HG02678 (cell line): ENCODE results near the gene MIA.
"Not testable (repeated sequence)": the region's sequence is repeated elsewhere in the genome, so short reads cannot be mapped to it uniquely, and the experiment has no call there.

ENCODE experiments used
- ATAC-seq: cut with Tn5 transposase; IDR thresholded peaks from one replicate; pipeline ENCODE4 v1.9.1; 2021; ENCODE audit warnings: mild to moderate bottlenecking, moderate library complexity; ENCODE audit not compliant: unreplicated experiment

The MIA gene

GRCh38 chr19:40774916-40775631 is at the start of gene MIA:
Gene MIA (plus strand): TSS chr19:40775521. CDS start chr19:40775543, 22 bp downstream.
- no peak for ATAC-seq

DNA sequence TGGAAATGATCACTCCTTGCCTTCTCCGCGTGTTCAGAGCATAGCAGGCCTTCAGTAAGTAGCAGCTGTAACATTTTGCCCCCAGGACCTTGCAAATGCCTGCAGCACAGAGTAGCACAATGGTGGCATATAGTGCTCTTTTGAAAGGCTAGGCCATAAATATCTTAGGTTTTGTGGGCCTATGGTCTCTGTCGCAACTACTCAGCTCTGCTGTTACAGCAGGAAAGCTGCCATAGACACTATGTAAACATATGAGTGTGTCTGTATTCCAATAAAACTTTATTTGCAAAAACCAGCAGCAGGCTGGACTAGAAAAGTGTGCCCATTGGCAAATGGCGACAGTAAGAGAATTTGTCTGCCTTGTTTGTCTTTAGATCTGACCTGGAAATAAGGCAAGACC is 49.0 kb upstream of the MIA start:
- no peak for ATAC-seq

GRCh38 chr19:40730065-40730464 is 45.3 kb upstream of the MIA start:
- ATAC-seq: not testable (repeated sequence)

GRCh38 chr19:40732304-40732703 is 43.0 kb upstream of the MIA start:
- not testable (repeated sequence) for ATAC-seq

DNA sequence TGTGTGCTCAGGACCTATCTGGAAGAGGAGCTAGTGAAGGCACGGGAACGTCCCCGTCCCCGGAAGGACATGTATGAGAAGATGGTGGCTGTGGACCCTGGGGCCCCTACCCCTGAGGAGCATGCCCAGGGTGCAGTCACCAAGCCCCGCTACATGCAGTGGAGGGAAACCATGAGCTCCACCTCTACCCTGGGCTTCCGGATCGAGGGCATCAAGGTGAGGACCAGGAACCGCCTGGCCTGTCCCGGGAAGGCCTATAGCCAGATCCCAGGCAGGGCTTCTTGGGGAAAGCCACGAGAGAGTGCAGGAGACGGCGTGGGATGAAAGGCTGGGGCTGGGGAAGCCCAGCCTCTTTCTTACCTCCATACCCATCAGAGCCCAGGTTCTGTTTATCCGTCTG is 42.2 kb upstream of the MIA start:
- no peak for ATAC-seq

DNA sequence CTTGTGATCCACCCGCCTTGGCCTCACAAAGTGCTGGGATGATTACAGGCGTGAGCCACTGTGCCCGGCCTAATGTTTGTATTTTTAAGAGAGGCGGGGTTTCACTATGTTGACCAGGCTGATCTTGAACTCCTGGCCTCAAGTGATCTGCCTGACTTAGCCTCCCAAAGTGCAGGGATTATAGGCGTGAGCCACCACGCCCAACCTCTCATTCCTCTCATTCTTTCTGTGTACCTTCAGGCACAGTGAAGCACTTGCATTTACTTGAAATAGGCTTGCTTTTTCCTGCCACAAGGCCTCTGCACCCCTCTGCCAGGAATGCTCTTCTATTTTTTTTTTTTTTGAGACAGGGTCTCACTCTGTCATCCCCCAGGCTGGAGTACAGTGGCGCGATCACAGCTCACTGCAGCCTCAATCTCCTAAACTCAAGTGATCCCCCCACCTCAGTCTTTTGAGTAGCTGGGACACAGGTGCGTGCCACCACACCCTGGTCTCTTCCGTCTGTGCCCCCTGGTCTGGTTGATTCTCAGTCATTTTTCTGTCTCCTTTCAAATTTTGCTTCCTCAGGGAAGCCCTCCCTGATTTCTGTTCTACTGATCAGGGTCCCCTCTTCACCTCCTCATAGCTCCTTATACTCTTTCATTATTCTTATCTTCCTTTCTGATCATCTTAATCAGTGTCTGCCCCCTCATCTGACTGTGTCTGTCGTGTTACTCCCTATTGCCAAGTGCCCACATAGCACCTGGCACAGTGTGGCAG is 40.1 kb upstream of the MIA start:
- no peak for ATAC-seq

GRCh38 chr19:40736661-40737060 is 38.7 kb upstream of the MIA start:
- no peak for ATAC-seq

DNA sequence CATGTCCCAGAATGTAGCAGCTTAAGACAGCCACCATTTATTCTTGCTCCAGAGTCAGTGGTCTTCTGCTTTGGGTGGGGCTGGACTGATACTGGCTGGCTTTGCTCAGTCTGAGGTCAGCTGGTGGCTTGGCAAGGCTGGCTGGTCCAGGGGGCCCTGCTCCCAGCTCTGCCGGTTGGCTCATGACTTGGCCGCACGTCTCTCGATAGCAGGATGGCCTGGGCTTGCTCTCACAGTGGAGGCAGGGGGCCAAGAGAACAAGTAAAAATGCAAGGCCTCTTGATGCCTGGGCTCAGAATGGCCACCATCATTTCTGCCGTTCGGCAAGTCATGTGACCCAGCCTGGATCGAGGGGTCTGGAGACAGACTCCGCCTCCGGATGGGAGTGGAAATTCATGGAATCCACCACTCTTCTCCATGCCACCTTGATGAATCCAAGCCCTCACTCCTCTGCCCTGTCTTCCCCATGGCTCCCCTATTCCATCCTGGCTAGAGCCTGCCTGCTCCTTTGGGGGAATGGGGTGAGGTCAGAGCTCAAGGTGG is 38.1 kb upstream of the MIA start:
- ATAC-seq: no peak

- no peak for ATAC-seq
Observed at GRCh38 chr19:40739030-40739839, 36.1 kb upstream of the MIA start.

GRCh38 chr19:40739871-40740703 is 35.2 kb upstream of the MIA start:
- ATAC-seq: no peak

DNA sequence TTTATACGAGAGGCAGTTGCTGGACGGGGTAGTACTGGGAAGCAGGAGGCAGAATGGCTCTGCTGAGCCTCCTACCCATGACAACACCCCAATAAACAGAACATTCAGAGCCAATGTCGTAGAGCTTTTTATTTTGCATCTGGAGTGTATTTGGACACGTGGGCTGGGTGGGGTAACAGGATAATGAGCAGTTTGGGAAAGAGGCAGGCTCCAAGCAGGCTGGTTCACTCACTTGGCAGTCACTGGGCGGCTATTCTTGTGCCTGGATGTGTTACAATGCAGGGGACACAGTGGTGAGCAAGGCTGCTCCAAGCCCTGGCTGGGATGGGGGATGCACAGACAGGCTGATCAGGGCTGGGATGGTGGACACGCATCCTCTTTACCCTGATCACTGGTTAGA is 34.6 kb upstream of the MIA start:
- ATAC-seq: no peak

DNA sequence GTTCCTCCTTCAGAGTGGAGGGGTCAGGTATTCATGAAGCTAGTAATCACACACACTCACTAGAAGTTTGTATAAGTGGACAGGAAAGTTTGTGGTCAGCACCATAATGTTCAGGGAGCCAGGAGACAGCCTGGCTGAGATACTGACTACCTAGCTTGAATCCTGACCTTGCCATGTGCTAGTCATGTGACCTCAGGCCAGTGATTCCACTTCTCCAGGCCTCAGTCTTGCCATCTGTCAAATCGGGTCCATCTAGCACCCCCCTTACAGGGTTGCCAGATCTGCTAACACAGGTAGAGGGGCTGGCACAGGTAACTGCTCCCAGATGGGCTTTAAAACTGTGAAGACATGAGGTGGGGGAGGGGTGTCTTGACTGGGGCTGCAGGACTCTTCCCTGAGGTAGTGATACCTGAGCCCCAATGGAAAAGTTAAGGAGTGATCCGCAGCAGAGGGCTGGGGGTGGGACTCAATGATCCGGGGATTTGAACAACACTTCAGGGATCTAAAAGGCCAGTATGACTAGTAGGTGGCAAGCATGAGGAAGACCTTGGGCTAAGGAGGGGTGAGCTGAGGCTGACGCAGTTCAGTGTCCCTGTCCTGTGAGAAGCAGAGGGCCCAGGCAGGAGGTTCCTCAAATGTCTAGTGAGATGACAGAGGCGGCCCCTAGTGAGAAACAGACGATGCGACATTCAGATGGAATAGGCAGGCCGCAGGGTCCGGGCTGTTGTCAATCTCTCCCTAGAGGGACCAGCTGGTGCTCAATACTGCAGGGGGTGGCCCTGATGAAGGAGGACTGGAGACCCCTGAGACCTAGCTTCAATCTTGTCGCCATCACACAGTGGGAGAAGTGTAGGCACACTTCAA is 33.6 kb upstream of the MIA start:
- no peak for ATAC-seq

GRCh38 chr19:40742477-40742876 is 32.8 kb upstream of the MIA start:
- ATAC-seq: no peak

GRCh38 chr19:40742886-40743285 is 32.4 kb upstream of the MIA start:
- ATAC-seq: no peak

GRCh38 chr19:40743926-40744325 is 31.4 kb upstream of the MIA start:
- ATAC-seq: no peak

DNA sequence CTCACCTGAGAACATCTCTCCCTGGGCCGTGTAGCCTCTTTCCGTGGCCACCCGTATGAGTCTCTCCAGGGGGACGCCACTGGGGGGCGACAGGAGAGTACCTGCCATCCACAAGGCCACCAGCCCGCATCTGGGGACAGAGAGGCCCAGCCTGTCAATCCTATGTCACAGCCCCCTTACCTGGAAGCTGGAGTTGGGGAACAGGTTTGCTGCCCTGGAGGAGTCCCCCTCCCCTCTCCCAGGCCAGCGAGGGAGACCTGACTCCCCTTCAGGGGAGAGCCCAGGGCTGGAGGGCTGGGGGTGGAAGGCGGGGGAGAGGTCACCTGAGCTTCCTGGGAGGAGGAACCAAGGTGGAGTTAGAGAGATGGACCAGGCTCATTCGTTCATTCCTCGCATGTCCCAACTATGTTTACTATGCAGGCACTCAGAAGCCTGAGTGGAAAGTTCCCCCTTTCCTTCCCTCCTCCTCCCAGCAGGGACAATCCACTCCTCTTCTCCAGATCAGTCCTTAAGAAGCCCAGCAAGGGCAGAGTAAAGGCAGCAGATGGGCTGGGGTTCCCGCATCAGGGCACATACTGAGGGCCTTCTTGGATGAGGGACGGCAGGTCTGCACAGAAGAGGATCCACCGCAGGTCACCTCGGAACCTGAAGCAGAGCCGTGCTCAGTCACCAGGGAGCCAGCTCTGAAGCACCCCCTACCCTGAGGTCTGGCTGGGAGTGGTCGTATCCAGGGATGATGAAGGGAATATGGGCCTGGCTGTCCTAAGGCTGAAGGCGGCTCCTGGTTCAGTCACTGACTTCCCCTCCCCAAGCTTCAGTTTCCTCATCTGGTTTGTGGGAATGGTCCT is 30.5 kb upstream of the MIA start:
- no peak for ATAC-seq

- no peak for ATAC-seq
Observed at GRCh38 chr19:40745402-40745780, 29.9 kb upstream of the MIA start.

DNA sequence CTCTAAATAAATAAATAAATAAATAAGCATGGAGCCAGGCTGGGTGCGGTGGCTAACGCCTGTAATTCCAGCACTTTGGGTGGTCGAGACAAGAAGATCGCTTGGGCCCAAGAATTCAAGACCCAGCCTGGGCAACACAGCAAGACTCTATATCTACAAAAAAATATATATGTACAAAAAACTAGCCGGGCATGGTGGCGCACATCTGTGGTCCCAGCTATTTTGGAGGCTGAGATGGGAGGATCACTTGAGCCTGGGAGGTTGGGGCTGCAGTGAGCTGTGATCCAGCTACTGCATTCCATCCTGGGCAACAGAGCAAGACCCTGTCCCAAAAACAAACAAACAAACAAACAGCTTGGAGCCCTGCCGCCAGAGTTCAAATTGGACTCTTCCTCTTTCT is 27.8 kb upstream of the MIA start:
- ATAC-seq: no peak
